GM21390 (cell line): Measurements from ENCODE around the gene TMEM130.
A peak's percentile ranks its signal among the peaks of the same experiment; 100 is the strongest.

Experiments used
- ATAC-seq: cut with Tn5 transposase; IDR thresholded peaks from one replicate; pipeline ENCODE4 v1.9.1; 2021; ENCODE audit not compliant: unreplicated experiment

Gene TMEM130

DNA sequence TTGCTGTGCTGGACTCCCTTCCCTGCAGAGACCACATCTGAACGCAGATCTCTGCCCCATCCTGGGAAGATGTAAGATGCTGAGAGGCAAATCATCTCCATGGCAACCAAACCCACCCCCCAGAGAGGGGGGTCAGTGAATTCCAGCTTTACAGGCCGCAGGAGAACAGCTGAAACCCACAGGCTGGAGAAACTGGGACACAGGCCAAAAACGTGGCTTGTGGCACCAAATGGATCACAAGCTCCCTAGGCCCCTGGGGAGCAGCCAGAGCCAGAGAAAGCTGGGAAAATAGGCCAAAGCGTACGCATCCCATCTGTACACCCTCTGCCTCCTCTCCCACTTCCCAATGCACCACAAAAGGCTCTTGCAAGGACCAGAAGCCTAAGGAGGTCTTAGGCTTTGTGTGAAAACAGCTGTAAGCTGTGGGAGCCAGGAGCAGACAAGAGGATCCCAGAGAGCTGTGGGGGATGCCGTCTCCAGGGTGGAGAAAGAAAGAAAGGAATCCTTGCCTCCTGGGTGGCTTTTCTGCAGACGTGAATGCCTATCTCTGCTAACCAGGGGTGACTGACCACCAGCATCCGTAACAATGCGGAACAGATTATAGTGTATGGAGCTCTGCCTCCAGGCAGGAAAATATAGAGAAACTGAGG, 59.5 kb downstream of the TMEM130 start:
- ATAC-seq, result no peak

- no peak for ATAC-seq
Observed at GRCh38 chr7:98808751-98809460, 60.9 kb downstream of the TMEM130 start.

GRCh38 chr7:98807068-98808048, 62.5 kb downstream of the TMEM130 start:
- no peak for ATAC-seq

DNA sequence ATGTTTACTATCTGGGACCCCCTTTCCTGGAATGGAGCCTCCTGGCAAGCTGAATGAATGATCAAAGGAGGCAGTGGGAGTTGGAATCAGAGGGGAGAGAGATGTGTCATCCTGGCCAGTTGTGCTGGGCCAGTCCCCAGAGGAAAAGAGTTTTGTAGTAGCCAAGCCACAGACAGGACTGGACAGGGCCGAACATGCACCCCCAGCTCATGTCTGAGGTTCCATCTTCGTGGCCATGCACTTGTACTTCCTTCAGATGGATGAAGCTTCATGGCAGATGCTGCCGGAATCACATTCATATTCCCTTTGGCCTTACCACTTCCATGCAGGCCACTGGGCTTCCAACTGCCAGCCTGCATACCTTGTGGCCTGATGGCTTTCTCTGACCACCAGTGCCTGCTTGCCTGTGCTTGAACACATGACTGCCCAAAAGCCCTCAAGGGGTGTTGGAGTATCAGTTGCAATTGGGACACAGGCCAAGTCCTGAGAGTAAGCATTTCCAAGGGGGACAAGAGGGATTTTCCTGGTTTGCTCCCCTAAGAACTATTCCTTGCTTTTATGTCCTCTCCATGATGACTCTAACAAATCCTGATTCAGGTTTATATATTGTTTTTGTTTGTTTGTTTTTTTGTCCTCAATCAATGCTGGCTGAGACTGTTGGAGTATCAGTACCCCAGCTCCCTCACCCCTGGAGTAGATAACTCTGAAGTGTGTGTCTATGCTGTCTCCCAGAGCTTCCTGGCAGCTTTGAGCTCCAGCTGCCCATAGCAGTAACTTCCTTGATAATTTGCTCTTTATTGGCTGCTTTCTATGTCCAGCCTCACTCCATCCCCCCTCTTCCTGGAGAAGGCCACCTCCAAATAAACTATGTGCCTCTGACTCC, 63.6 kb downstream of the TMEM130 start:
- ATAC-seq, result no peak

- peak; percentile 36 for ATAC-seq
Observed at GRCh38 chr7:98802781-98803110, 67.1 kb downstream of the TMEM130 start.

- ATAC-seq, result peak; percentile 86
Observed at GRCh38 chr7:98802088-98802780, 67.6 kb downstream of the TMEM130 start.

DNA sequence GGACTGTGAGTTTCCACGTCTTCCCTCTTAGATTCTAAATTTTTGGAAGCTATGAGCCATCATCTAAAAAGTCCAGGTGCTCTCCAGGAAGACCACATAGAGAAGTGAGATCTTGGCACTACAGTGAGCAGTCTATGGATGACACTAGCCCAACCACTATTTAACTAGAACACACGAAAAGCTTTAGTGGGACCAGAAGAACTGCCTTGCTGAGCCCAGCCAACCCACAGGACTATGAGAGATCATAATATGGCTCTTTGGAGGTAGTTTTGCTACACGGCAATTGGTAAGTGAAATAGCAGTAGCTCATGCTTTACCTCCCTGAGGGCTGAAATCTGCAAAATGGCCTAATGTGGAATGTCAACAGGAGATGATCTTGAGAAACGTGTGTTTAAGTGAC, 68.8 kb downstream of the TMEM130 start:
- ATAC-seq, result no peak

GRCh38 chr7:98797150-98797549, 72.7 kb downstream of the TMEM130 start:
- no peak for ATAC-seq
